Gastroesophageal sphincter (tissue), 3 donors: ENCODE data around the gene NUBPL.

Source experiments
- CTCF ChIP-seq, 4 experiments: fragments of 200-600 bp in 2 of 4; fragments of 450-650 bp in 2 of 4; sonication (generic) in 1 of 4; IDR thresholded peaks; one replicate each; pipeline ENCODE4 v1.5.1; 2017 to 2019; ENCODE audit warnings: antibody characterized with exemption in 4 of 4, mild to moderate bottlenecking in 2 of 4, moderate library complexity in 2 of 4
- POLR2A ChIP-seq, 2 donors: fragments of 450-650 bp; IDR thresholded peaks; one replicate each; pipeline ENCODE4 v1.6.1; 2017; ENCODE audit warnings: antibody characterized with exemption in 2 of 2, mild to moderate bottlenecking in 2 of 2, moderate library complexity in 1 of 2
- POLR2AphosphoS5 ChIP-seq: sonication (generic); formaldehyde crosslinking; IDR thresholded peaks from one replicate; pipeline ENCODE4 v1.6.1; 2017; ENCODE audit warnings: antibody characterized with exemption

GRCh38 chr14:31770271-31770670 lies 209.1 kb downstream of the NUBPL start:
- TF ChIP-seq CTCF (IDR thresholded peaks at IDR 0.05) (no peak), POLR2AphosphoS5 (no peak), POLR2A (IDR thresholded peaks at IDR 0.05) (no peak)
